Calu3 (cell line): ENCODE data around the gene FUNDC2. TPM values are rescaled to one million over a fixed set of nuclear protein-coding genes. Genes with fewer than 3 reads are reported as not detected.

ENCODE experiments used
- BruUV-seq: library from RNA; stranded (reverse); fragments of 400-500 nt; replicated peaks from 2 replicates; lab custom pipeline; 2021; lab: Mats Ljungman, UMichigan
- CTCF ChIA-PET: fragments of 300-600 bp; sonication (Branson Sonifier 250); formaldehyde crosslinking; loops from one replicate; lab custom pipeline; 2022; ENCODE audit warnings: antibody characterized with exemption; lab: Charles Lee
- DNase-seq: peaks from one replicate; pipeline ENCODE4 v3.0.0; 2022
- H3K27ac Mint-ChIP-seq: one replicate; pipeline ENCODE4 v1.8.0; 2022; ENCODE audit warnings: mixed read lengths; ENCODE audit not compliant: unreplicated experiment
- H3K27me3 Mint-ChIP-seq: one replicate; pipeline ENCODE4 v1.8.0; 2022; ENCODE audit warnings: mixed read lengths; ENCODE audit not compliant: unreplicated experiment
- H3K36me3 Mint-ChIP-seq: one replicate; pipeline ENCODE4 v1.8.0; 2022; ENCODE audit warnings: mild to moderate bottlenecking, moderate library complexity, mixed read lengths; ENCODE audit not compliant: insufficient read depth, unreplicated experiment
- H3K4me1 Mint-ChIP-seq: one replicate; pipeline ENCODE4 v1.8.0; 2022; ENCODE audit warnings: mild to moderate bottlenecking, low read depth, mixed read lengths; ENCODE audit not compliant: unreplicated experiment
- H3K4me3 Mint-ChIP-seq: one replicate; pipeline ENCODE4 v1.8.0; 2022; ENCODE audit warnings: mild to moderate bottlenecking, low read depth, moderate library complexity, mixed read lengths; ENCODE audit not compliant: unreplicated experiment
- H3K9me3 Mint-ChIP-seq: one replicate; pipeline ENCODE4 v1.8.0; 2022; ENCODE audit warnings: low read depth, mixed read lengths; ENCODE audit not compliant: unreplicated experiment
- intact Hi-C: fragments of 100-400 bp; cut with micrococcal nuclease; formaldehyde crosslinking; loops from one replicate; pipeline ENCODE4 v1.10.0; 2022; ENCODE audit not compliant: unreplicated experiment
- total RNA-seq: library from RNA; stranded (reverse); gene quantifications from 2 replicates; pipeline ENCODE4 v1.2.3, GENCODE V29; 2022
- TF ChIP-seq, protein P1 (sequence below): fragments of 200-600 bp; IDR thresholded peaks from one replicate; pipeline ENCODE4 v1.8.0; 2022; ENCODE audit warnings: antibody characterized with exemption; ENCODE audit not compliant: unreplicated experiment

Gene FUNDC2
- total RNA-seq, 1 experiment from 2014 or later: 45.4 TPM

DNA sequence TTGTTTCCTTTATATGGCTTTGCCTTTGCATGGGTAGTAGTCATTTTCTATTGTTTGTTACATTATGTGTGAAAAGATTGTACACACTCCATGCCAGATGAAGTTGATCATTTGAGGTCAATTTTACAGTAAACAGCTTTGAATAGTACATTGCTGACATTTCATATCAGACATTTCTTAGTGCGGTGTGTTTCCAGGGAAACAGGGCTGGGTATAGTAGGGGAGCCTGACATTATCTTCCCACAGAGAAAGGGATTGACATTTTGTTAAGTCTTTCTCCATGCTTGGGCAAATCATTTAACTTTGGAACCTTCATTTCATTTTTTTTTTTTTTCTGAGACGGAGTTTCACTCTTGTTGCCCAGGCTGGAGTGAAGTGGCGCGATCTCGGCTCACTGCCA is 5.0 kb downstream of the FUNDC2 start:
- Mint-ChIP-seq H3K9me3 (no peaks in the 10 kb centered on the region), H3K4me1 (peaks cover 9% of the 10 kb centered on the region), H3K27me3 (no peaks in the 10 kb centered on the region), H3K4me3 (no peak overlapping the region), H3K27ac (no peak overlapping the region), H3K36me3 (peaks cover 22% of the 10 kb centered on the region)
- no TSS peak for BruUV-seq
- intact Hi-C loops: no loop called here
- CTCF ChIA-PET: no interaction called here
- no peak for DNase-seq
- TF ChIP-seq, protein P1, sequence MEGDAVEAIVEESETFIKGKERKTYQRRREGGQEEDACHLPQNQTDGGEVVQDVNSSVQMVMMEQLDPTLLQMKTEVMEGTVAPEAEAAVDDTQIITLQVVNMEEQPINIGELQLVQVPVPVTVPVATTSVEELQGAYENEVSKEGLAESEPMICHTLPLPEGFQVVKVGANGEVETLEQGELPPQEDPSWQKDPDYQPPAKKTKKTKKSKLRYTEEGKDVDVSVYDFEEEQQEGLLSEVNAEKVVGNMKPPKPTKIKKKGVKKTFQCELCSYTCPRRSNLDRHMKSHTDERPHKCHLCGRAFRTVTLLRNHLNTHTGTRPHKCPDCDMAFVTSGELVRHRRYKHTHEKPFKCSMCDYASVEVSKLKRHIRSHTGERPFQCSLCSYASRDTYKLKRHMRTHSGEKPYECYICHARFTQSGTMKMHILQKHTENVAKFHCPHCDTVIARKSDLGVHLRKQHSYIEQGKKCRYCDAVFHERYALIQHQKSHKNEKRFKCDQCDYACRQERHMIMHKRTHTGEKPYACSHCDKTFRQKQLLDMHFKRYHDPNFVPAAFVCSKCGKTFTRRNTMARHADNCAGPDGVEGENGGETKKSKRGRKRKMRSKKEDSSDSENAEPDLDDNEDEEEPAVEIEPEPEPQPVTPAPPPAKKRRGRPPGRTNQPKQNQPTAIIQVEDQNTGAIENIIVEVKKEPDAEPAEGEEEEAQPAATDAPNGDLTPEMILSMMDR: no peak

DNA sequence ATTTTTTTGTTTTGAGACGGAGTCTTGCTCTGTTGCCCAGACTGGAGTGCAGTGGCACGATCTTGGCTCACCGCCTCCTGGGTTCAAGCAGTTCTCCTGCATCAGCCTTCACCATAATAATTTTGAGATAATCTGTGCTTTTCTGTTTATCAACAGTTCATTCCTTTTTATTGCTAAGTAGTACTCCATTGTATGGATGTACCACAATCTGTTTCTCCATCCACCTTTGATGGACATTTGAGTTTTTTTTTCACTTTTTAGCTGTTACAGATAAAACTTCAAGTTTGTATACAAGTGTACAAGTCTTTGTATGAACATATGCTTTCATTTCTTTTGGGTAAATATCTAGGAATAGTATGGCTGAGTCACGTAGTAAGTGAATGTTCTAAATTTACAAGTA is 9.0 kb downstream of the FUNDC2 start:
- intact Hi-C loops: no loop called here
- CTCF ChIA-PET: no interaction called here
- H3K27ac Mint-ChIP-seq: no peak overlapping the region
- no peaks in the 10 kb centered on the region for H3K36me3 Mint-ChIP-seq
- H3K4me3 Mint-ChIP-seq: no peak overlapping the region
- no TSS peak for BruUV-seq
- TF ChIP-seq, protein P1: no peak
- H3K4me1 Mint-ChIP-seq: no peaks in the 10 kb centered on the region
- no peaks in the 10 kb centered on the region for H3K9me3 Mint-ChIP-seq
- H3K27me3 Mint-ChIP-seq: no peaks in the 10 kb centered on the region
- no peak for DNase-seq

DNA sequence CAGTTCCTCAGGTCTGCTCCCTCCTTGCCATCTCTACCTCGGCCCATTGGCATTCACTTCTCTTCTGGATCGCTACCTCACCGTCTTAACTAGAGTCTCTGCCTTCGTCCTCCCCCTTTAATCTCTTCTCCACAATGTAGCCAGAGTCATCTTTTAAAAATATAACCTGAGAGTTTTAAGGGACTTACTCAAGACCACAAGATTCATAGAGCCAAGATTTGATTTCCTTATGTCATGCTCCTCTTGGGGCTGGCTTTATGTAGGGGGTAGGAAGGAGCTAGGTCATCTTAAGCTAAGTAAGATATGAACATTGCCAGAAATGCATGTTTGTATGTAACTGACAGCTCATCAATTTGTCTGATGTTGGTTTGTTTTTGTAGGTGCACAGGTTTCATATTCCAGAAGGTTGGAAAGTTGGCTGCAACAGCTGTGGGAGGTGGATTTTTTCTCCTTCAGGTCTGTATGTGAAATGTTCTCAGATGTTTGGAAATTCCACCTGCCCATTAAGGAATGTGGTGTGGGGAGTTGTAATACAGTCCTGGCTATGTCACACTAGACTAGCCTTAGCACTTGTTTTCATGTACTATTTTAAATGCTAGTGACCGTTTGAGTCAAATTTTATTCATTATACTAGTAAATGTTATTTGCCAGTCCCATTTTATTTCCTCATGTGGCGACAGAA is 19.6 kb downstream of the FUNDC2 start:
- no TSS peak for BruUV-seq
- H3K4me1 Mint-ChIP-seq: no peaks in the 10 kb centered on the region
- TF ChIP-seq, protein P1: no peak
- H3K9me3 Mint-ChIP-seq: no peaks in the 10 kb centered on the region
- H3K4me3 Mint-ChIP-seq: no peak overlapping the region
- DNase-seq: no peak
- intact Hi-C loops: no loop called here
- H3K27me3 Mint-ChIP-seq: no peaks in the 10 kb centered on the region
- H3K36me3 Mint-ChIP-seq: peaks cover 4% of the 10 kb centered on the region
- no peak overlapping the region for H3K27ac Mint-ChIP-seq
- CTCF ChIA-PET: no interaction called here

DNA sequence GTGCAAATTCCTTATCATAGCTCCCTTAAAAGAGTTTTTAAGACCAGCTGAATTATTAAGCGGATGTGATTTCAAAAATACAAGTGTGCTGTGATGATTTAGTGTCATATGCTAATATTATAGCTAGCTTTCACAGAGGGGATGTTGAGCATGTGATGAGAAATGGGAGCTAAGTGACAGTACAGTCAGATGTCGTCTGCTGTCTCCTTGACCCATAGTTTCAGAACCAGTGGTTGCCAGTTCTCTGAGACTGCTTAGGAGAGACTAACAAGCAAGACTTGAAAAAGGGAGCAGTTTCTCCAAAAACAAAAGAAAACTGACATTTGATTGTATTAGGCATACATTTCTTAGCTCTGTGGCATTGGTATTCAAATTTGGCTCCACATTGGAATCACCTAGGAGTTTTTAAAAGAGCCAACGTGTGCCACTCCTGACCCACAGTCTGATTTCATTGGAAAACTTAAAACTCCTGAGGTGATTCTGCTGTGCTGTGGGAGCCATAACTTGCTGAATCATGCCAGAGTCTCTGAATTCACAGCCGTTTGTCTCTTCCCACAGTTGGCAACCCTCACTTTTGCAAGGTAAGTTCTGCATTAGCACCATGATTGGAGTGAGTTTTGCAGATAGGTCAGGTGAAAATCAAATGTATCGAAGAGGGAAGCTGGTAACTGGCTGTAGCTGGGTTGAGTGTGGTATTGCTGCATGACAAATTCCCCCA is 20.3 kb downstream of the FUNDC2 start:
- H3K27ac Mint-ChIP-seq: no peak overlapping the region
- no peak overlapping the region for H3K4me3 Mint-ChIP-seq
- H3K36me3 Mint-ChIP-seq: peaks cover 4% of the 10 kb centered on the region
- intact Hi-C loops: no loop called here
- TF ChIP-seq, protein P1: no peak
- no TSS peak for BruUV-seq
- CTCF ChIA-PET: no interaction called here
- no peak for DNase-seq
- H3K9me3 Mint-ChIP-seq: no peaks in the 10 kb centered on the region
- H3K4me1 Mint-ChIP-seq: no peaks in the 10 kb centered on the region
- no peaks in the 10 kb centered on the region for H3K27me3 Mint-ChIP-seq
